Measurements from ENCODE around the gene PCDHGC5.

The PCDHGC5 gene

DNA sequence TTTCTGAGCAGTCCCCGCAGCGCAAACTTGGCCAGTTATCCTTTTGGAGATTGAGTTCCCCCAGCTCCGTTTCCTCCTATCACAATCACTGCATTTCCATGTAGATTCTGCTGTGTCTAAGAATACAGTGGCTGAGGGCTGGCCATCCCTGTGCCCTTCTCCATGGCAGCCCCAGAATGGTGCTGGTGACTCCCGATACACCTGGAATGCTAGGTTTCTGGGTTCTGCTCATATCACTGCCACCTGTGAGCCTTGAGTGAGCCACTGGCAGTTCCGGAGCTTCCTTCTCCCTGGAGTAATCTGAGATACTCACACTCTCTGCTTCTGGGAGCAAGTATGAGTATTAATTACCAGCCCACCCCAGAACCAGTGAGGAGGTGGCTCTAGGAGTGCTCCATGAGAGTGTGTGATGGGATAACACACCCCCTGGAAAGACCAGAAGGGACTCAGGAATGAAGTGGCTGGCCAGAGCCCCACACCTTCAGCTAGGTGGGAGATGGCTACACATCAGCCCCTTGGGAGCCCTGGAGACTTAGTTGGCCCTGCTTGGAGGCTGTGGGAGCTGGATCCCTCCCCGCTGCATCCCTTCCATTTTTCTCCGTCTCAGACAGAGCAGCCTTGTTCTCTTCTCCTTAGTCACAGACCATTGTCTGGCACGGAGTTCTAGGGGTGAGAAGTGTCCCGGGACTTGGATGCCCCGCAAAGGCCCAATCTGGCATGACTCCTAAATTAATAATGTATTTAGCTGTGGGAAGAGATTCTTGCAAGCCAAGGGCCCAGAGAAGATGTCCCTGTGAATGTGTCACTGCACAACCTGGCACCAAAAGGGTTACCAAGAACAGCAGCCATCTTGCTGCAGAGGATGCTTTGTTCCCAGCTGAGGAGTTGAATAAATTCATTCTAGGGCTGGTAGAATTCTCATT is 4.9 kb downstream of the PCDHGC5 start:
- Histone ChIP-seq H3K9ac (ENCODE audit: insufficient read length) (peak overlapping the region; percentile 52), H3K27ac (peak overlapping the region; percentile 97), H3K36me3 (ENCODE audit: insufficient read depth, low read length) (no peaks in the 10 kb centered on the region), H3K4me3 (peak overlapping the region; percentile 77; the same call in 1 of the 2 replicates), H3K9me3 (ENCODE audit: low read depth, low read length) (no peaks in the 10 kb centered on the region)
- TF ChIP-seq FOXP2 (optimal IDR thresholded peaks at IDR 0.05; ENCODE audit: control extremely low read depth, extremely low read length, insufficient read depth) (no peak), POLR2AphosphoS5 (IDR thresholded peaks at IDR 0.05; ENCODE audit: borderline replicate concordance, low read depth, low read length) (no peak), EZH2 (IDR thresholded peaks at IDR 0.05) (no peak)
- DNase-seq (ENCODE audit: low read depth, low spot score): no peak

DNA sequence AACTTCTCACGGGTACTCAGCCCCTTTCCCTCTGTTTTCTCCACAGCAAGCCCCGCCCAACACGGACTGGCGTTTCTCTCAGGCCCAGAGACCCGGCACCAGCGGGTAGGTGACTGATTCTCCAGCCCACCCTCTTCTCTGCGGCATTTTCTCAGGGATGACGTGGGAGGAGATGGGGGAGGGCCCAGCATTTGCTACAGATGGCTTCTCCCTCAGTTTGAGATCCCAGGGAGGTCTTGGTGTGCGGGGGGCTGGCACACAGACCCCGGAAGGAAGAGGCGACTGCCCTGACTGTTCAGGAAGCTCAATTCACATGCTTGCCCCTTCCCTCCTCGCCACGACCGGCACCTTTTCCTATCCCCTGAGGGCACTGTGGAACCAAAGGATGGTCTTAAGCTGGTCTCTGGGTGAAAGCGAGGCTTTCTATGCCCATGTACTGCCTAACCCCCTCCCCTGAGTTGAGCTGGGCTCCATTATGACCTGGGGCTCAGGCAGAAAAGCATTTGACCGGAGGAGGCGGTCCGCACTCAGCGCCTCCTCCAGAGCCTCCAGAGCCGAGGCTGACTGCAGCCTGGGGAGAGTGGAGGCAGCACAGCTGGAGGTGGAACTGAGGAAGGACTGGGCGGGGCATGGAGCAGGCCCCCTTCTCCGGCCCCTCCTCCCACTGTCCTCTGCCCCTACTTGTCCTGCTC is 6.0 kb downstream of the PCDHGC5 start:
- no peak for DNase-seq (ENCODE audit: low read depth, low spot score)
- peak overlapping the region; percentile 52 for H3K9ac ChIP-seq (ENCODE audit: insufficient read length)
- no peaks in the 10 kb centered on the region for H3K36me3 ChIP-seq (ENCODE audit: insufficient read depth, low read length)
- no peaks in the 10 kb centered on the region for H3K9me3 ChIP-seq (ENCODE audit: low read depth, low read length)
- H3K4me3 ChIP-seq: peak overlapping the region; percentile 77
- TF ChIP-seq POLR2AphosphoS5 (IDR thresholded peaks at IDR 0.05; ENCODE audit: borderline replicate concordance, low read depth, low read length) (peak; percentile 36), FOXP2 (optimal IDR thresholded peaks at IDR 0.05; ENCODE audit: control extremely low read depth, extremely low read length, insufficient read depth) (no peak), EZH2 (IDR thresholded peaks at IDR 0.05) (no peak)
- H3K27ac ChIP-seq: peak overlapping the region; percentile 97

DNA sequence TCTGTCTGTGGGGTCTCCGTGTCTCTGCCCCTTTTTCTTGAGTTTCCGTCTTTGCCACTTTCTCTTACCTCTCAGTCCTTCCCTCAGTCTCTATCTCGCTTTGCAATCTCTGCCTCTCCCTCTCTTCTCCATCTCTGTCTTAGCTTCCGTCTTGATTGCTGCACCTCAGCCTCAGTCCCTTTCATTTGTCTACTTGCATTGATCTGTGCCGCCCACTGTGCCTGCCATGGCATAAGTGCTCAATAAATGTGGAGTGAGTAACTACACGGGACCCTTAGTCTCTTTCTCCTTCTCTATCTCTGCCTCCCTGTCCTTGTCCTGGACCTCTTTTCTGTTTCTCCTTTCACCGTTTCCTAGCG is 6.6 kb downstream of the PCDHGC5 start:
- Histone ChIP-seq H3K4me3 (peak overlapping the region; percentile 77), H3K9me3 (ENCODE audit: low read depth, low read length) (no peaks in the 10 kb centered on the region), H3K9ac (ENCODE audit: insufficient read length) (peak overlapping the region; percentile 58), H3K36me3 (ENCODE audit: insufficient read depth, low read length) (no peaks in the 10 kb centered on the region), H3K27ac (peak overlapping the region; percentile 97)
- TF ChIP-seq FOXP2 (optimal IDR thresholded peaks at IDR 0.05; ENCODE audit: control extremely low read depth, extremely low read length, insufficient read depth) (no peak), EZH2 (IDR thresholded peaks at IDR 0.05) (no peak), POLR2AphosphoS5 (IDR thresholded peaks at IDR 0.05; ENCODE audit: borderline replicate concordance, low read depth, low read length) (no peak)
- DNase-seq (ENCODE audit: low read depth, low spot score): no peak

DNA sequence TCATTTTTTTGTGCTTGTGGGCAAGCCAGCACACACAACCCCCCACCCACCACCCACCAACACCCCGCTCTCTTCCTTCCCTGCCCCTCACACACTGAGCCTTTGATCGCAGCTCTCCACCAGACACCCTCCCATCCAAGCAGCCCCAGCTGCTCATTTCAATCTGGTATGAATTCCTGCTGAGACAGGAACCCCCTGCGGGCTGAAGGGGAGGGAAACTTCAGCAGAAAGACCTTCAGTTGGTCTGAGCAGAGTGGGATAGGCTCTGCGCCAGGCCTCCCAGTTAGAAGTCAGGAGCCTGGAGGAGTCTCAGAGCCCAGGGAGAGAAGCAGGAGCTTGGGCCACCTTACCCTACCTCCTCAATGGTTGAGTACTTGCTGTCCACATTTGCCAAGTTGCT is 7.2 kb downstream of the PCDHGC5 start:
- Histone ChIP-seq H3K9me3 (ENCODE audit: low read depth, low read length) (no peaks in the 10 kb centered on the region), H3K36me3 (ENCODE audit: insufficient read depth, low read length) (no peaks in the 10 kb centered on the region), H3K27ac (peak overlapping the region; percentile 97), H3K9ac (ENCODE audit: insufficient read length) (peak overlapping the region; percentile 58), H3K4me3 (peak overlapping the region; percentile 77)
- TF ChIP-seq EZH2 (IDR thresholded peaks at IDR 0.05) (no peak), FOXP2 (optimal IDR thresholded peaks at IDR 0.05; ENCODE audit: control extremely low read depth, extremely low read length, insufficient read depth) (peak; percentile 83), POLR2AphosphoS5 (IDR thresholded peaks at IDR 0.05; ENCODE audit: borderline replicate concordance, low read depth, low read length) (peak; percentile 84)
- peak; percentile 88 for DNase-seq (ENCODE audit: low read depth, low spot score)

DNA sequence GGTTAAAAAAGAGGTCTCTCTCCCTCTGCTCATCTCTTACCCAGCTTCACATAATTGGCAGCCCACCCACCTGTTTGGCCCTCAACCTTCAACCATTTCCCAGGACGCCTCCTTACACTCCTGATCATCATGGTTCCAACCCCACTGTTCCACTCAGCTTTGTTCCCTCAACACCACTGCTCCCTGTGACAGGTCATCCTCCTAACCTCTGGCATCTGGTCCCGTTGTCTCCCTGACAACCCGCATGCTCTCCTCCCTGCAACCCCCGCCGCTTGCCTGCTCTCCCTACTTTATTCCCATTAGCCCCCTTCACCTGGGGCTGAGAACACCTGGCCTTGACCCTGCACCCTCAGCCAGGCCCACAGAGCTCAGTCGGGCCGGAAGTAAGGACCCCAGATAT is 12.9 kb downstream of the PCDHGC5 start:
- Histone ChIP-seq H3K9me3 (ENCODE audit: low read depth, low read length) (no peaks in the 10 kb centered on the region), H3K9ac (ENCODE audit: insufficient read length) (no peak overlapping the region), H3K4me3 (no peak overlapping the region), H3K36me3 (ENCODE audit: insufficient read depth, low read length) (no peaks in the 10 kb centered on the region), H3K27ac (no peak overlapping the region)
- TF ChIP-seq FOXP2 (optimal IDR thresholded peaks at IDR 0.05; ENCODE audit: control extremely low read depth, extremely low read length, insufficient read depth) (no peak), EZH2 (IDR thresholded peaks at IDR 0.05) (no peak), POLR2AphosphoS5 (IDR thresholded peaks at IDR 0.05; ENCODE audit: borderline replicate concordance, low read depth, low read length) (no peak)
- no peak for DNase-seq (ENCODE audit: low read depth, low spot score)

DNA sequence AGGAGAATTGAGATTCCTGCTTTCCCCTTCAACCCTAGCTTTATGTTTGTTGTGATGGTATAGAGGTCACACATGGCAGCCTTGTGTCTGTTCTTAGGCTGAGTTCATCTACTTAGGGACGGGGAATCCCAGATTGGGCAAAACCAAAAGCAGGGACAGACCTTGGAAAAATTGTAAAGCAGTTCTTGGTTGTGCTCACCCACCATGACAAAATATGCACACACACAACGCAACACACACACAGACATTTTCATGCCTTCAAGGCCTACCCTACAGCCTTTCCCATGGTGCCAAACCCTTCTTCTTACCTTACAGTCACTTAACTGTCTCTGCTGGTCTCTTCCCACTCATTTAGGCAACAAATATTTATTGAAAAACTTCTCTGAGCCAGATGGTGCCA is 14.8 kb downstream of the PCDHGC5 start:
- Histone ChIP-seq H3K27ac (no peak overlapping the region), H3K9ac (ENCODE audit: insufficient read length) (no peak overlapping the region), H3K9me3 (ENCODE audit: low read depth, low read length) (no peaks in the 10 kb centered on the region), H3K36me3 (ENCODE audit: insufficient read depth, low read length) (no peaks in the 10 kb centered on the region), H3K4me3 (no peak overlapping the region)
- DNase-seq (ENCODE audit: low read depth, low spot score): no peak
- no peak for TF ChIP-seq FOXP2 (optimal IDR thresholded peaks at IDR 0.05; ENCODE audit: control extremely low read depth, extremely low read length, insufficient read depth)
- no peak for TF ChIP-seq POLR2AphosphoS5 (IDR thresholded peaks at IDR 0.05; ENCODE audit: borderline replicate concordance, low read depth, low read length)
- TF ChIP-seq EZH2 (IDR thresholded peaks at IDR 0.05): no peak

DNA sequence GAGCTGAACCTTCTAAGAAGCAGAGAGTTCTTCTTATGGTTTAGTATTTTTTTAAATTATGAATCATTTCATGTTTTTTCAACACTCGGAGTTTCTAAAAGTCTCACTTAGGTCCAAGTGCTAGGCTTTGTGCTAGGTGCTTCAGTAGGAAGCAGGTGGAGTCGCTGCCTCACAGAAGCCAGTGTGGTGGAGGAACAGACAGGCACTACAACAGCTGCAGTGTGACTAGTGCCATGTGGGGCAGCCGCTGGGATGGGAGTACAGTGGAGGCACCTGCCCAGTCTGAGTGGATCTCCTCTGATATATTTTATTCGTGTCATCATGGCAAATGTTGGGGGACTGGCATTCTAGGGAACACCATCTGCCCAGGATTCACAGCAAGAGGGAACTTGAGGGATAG is 15.3 kb downstream of the PCDHGC5 start:
- H3K36me3 ChIP-seq (ENCODE audit: insufficient read depth, low read length): no peaks in the 10 kb centered on the region
- H3K9ac ChIP-seq (ENCODE audit: insufficient read length): no peak overlapping the region
- no peak overlapping the region for H3K27ac ChIP-seq

DNA sequence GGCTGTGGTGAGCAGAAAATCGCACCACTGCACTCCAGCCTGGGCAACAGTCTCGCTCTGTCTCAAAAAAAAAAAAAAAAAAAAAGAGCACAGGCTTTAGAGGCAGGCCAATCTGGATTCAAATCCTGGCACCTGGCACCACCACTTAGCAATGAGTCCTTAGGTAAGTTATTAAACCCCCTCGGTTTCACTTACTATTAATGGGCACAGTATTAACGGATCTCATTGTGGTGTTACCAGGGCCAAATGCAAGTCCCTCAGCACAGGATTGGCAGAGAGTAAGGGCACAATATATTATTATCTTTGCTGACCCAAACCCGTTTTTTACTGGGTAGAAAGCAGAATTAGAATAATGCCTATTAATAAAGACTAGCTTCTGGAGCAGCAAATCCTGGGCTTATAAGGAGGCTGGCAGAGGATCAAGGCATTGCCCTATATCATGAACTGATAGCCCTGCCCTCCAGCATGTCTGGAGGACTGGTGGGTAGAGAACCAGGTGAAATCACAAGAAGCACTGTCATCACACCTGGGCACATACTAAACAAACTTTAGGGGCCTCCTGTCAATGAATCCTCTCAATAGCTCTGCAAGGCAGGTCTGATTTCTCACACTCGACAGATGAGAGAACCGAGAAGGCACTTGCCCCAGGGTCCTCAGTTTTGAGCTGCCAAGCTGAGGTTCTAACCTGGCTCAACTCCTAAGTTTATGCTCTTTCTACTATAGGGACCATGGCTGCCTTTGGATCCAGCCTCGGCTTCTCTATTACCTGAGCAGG is 17.7 kb downstream of the PCDHGC5 start:
- no peak for TF ChIP-seq FOXP2 (optimal IDR thresholded peaks at IDR 0.05; ENCODE audit: control extremely low read depth, extremely low read length, insufficient read depth)
- no peak for TF ChIP-seq EZH2 (IDR thresholded peaks at IDR 0.05)
- DNase-seq (ENCODE audit: low read depth, low spot score): no peak
- H3K27ac ChIP-seq: peak overlapping the region; percentile 95
- H3K9me3 ChIP-seq (ENCODE audit: low read depth, low read length): no peaks in the 10 kb centered on the region
- no peak overlapping the region for H3K9ac ChIP-seq (ENCODE audit: insufficient read length)
- H3K4me3 ChIP-seq: no peak overlapping the region
- H3K36me3 ChIP-seq (ENCODE audit: insufficient read depth, low read length): peaks cover 11% of the 10 kb centered on the region

More for the DNA sequence above, 15.3 kb downstream of the PCDHGC5 start:
- Histone ChIP-seq H3K4me3 (no peak overlapping the region), H3K9me3 (ENCODE audit: low read depth, low read length) (no peaks in the 10 kb centered on the region)
- TF ChIP-seq POLR2AphosphoS5 (IDR thresholded peaks at IDR 0.05; ENCODE audit: borderline replicate concordance, low read depth, low read length): no peak
- no peak for TF ChIP-seq FOXP2 (optimal IDR thresholded peaks at IDR 0.05; ENCODE audit: control extremely low read depth, extremely low read length, insufficient read depth)
- no peak for DNase-seq (ENCODE audit: low read depth, low spot score)
